Measurements from ENCODE around the gene NPSR1.
"Not testable (repeated sequence)": the region's sequence is repeated elsewhere in the genome, so short reads cannot be mapped to it uniquely, and the experiment has no call there.

NPSR1 gene

GRCh38 chr7:34758111-34758601 lies 100.1 kb downstream of the NPSR1 start:
- DNase-seq (ENCODE audit: low spot score) = no peak

GRCh38 chr7:34759477-34760125 lies 101.6 kb downstream of the NPSR1 start:
- DNase-seq (ENCODE audit: low spot score) = peak; percentile 26

- DNase-seq (ENCODE audit: low spot score) = no peak
These were observed 102.3 kb downstream of the NPSR1 start for GRCh38 chr7:34760271-34760670.

GRCh38 chr7:34761206-34761605 lies 103.2 kb downstream of the NPSR1 start:
- DNase-seq (ENCODE audit: low spot score) = no peak

DNA sequence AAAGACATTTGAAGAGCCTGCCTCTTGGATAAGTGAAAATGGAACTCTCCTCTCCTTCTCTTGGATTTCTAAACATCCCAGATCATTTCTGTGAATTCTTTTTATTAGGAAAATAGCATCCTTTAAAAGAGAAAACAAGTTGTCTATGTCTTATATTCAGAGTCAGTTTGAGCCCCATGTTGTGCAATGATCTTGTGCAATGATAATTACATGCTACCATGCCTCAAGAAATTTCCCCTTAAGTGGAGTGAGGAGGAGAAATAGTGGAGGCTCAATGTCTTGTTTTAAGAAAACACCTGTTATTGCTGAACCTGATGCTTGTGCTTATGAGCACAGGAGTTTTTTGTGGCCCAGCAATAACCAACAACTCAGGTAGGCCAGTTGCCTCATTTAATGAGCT lies 103.6 kb downstream of the NPSR1 start:
- no peak for DNase-seq (ENCODE audit: low spot score)

- no peak for DNase-seq (ENCODE audit: low spot score)
These were observed 104.7 kb downstream of the NPSR1 start for GRCh38 chr7:34762764-34763163.

- DNase-seq (ENCODE audit: low spot score) = no peak
These were observed 114.4 kb downstream of the NPSR1 start for GRCh38 chr7:34772296-34772938.

- no peak for DNase-seq (ENCODE audit: low spot score)
These were observed 118.8 kb downstream of the NPSR1 start for GRCh38 chr7:34776748-34777358.

- DNase-seq (ENCODE audit: low spot score) = no peak
These were observed 122.5 kb downstream of the NPSR1 start for GRCh38 chr7:34780546-34780945.

DNA sequence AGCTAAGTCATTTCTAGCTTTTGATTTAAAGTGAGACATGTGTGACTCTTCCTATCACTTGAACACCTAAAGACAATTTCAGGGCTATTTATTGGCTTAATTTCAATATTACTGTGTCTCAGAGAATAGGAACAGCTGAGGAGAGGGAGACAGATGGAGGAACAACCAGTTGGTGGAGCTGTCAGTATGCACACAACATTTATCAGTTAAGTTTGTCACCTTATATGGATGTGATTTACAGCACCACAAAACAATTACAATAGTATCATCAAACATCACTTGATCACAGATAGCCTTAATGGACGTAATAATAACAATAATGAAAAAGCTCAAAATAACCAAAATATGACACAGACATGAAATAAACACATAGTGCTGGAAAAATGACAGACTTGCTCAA lies 129.6 kb downstream of the NPSR1 start:
- no peak for DNase-seq (ENCODE audit: low spot score)

DNA sequence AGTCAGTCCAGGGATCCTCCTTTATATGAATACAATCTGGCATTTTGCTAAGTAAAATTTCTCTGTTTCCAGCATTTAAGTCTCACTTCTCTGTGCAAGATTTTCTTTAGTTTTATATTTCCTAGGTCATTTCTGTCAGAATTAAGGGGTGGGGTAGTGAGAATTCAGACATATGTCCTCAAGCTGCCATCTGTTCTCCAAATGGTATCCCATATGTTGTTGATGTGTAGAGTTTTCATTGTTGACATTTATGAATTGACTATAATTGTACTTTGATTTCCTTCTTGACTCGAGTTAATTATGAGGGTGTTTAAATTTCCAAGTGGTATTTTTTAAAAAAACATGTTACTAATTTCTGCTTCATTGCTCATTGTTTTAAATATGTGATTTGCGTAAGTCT lies 148.8 kb downstream of the NPSR1 start:
- DNase-seq (ENCODE audit: low spot score) = no peak

DNA sequence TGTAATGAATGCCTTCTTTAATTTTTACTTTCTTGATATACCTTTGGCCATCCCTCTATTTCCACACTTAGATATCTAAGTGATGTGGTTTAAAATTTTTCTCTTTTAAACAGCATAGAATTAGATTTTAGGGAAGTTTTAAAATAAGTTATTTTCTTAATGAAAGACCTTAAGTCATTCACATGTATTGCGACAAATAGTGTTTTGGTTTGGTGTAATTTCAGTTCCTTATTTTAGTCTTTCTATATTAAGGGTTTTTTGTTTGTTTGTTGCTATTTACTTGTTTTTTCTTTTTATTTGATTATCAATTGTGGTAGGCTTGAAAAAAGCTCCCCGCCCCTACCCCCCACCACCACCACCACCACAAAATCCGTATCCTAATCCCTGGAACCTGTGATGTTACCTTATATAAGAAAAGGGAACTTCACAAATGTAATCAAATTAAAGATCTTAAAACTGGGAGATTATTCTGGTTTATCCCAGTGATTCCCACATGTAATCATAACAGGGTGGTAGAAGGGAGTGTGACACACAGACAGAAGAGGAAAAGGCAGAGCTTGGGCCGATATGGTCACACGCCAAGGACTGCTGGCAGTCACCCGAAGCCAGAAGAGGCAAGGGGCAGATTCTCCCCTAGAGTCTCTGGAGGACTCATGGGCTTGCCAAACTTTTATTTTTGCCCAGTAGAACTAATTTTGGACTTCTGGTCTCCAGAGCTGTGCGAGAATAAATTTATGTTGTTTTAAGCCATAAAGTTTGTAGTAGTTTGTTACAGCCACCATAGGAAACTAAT lies 149.7 kb downstream of the NPSR1 start:
- DNase-seq (ENCODE audit: low spot score) = no peak

DNA sequence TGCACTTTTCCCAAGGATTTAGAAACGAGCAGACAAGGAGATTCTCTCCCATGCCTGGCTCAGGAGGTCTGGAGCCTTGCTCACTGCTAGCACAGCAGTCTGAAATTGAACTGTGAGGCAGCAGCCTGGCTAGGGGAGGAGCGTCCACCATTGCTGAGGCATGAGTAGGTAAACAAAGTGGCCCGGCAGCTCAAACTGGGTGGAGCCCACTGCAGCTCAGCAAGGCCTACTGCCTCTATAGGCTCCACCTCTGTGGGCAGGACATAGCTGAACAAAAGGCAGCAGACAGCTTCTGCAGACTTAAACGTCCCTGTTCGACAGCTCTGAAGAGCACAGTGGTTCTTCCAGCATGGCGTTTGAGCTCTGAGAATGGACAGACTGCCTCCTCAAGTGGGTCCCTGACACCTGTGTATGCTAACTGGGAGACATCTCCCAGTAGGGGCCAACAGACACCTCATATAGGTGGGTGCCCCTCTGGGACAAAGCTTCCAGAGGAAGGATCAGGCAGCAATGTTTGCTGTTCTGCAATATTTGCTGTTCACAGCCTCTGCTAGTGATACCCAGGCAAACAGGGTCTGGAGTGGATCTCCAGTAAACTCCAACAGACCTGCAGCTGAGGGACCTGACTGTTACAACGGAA lies 156.3 kb downstream of the NPSR1 start:
- DNase-seq (ENCODE audit: low spot score) = not testable (repeated sequence)

DNA sequence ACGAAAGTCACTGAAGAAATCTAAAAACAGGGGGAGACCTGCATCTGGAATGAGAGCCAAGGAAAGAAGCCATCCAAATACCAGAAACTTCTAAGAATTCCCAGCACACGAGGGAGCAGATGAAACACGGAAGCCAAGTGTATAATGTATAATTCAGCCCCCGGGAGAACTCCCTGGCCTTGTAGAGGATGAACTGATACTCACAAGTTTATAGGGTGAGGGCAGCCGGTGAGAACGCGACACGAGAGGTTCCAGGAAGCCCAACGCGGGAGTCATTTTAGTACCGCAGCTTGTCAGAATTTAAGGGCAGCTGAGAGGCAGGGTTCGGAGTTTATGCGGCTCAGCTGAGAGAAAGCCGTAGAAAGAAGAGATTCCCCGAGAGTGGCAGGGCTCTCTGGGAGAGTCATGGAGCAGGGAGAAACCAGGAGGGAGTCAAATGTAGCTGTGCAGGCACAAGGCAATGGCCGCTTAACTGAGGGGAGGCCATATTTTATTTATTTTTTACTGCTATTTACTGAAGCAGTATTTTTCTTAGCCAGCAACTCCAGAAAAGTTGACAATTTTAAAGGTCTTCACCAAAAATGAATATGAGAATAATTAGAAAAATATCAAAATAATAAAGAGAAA lies 164.0 kb downstream of the NPSR1 start:
- DNase-seq (ENCODE audit: low spot score) = no peak

DNA sequence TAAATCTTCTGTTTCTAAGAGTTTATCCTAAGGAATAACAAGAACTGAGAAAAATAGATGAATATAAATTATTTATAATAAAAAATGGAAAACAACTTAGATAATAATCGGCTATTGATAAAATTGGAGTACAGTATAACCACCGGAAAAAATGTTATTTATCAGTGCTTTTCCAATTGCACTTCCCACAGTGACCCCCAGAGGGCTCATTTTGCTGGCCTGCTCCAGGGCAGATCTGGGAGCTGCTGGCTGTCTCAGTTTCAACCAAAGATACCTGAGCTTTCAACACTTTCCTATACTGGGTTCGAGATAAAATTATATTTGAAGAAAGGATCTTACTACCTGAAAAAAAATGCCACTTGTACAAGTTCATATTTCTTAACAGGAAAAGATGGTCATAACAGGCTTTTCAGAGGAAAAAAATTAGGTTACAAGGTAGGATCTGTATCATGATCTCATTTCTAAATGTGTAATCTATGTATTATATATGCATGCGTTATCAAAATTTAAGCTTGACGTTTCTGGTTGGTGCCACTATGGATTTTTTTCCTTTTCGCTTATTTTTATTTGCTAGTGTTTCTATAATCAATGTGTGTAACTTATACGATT lies 165.7 kb downstream of the NPSR1 start:
- DNase-seq (ENCODE audit: low spot score) = peak; percentile 63

DNA sequence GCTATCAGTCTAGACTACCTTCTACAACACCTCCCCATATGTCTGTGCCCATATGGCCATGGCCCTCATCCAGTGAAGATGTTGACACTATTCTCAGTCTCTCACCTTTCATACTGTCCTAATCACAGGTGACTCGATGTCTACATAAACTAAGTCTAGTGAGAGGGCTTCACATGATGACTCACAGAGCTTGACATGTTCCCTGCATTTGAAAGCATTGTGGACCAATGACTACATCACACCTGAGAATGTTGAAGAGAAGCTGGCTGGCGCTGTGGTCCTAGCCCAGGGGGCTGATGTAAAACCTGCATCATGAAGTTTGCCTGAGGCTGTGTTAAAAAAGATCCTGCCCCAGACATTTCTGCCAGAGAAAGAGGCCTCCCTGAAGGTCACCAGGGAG lies 167.2 kb downstream of the NPSR1 start:
- DNase-seq (ENCODE audit: low spot score) = no peak

- DNase-seq (ENCODE audit: low spot score) = no peak
These were observed 172.4 kb downstream of the NPSR1 start for GRCh38 chr7:34830390-34830789.

- no peak for DNase-seq (ENCODE audit: low spot score)
These were observed 173.4 kb downstream of the NPSR1 start for GRCh38 chr7:34831436-34831835.

DNA sequence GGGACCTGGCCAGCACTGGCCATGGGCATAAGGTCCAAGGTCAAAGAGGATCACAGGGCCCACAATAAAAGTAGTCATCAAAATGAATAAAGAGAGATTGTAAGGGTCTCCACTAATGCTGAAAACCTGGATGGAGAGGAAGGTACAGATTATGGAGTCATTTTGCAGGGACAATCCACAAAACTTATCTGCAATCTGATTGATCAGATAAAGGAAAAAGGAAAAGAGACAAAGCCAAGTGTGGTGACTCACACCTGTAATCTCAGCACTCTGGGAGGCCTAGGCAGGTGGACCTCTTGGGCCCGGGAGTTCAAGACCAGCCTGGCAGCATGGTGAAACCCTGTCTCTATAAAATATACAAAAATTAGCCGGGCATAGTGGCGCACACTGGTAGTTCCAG lies 174.0 kb downstream of the NPSR1 start:
- DNase-seq (ENCODE audit: low spot score) = no peak

DNA sequence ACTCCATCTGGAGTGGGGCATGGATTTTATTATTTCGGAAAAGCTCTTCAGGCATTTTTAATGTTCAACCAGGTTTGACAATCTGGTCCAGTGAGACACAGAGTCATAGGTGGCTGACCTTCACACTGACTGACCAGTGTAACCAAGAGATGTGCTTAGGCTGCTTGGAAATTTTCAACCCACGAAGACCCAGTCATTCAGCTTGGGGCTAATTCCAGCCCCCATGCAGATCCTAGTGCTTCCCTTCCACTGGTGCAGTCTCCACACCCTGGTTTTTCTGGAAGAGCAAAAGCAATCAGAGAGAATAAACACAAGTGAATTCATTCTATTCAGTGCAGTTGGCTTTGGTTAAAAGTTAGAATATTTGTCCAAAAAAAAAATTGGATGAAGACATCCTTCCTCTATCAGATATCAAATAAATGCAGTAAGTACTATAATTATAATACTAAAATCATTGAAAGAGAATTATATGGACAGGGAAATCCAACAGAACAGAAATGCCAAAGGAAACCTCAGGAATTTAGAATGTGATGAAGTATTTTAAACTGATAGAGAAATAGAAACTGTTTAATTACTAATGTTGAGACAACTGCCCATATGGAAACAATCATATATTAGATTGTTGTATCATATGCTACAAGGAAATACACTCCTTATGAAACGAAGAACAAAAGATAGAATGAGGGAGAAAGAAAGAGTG lies 178.0 kb downstream of the NPSR1 start:
- DNase-seq (ENCODE audit: low spot score) = no peak

GRCh38 chr7:34837316-34837715 lies 179.3 kb downstream of the NPSR1 start:
- DNase-seq (ENCODE audit: low spot score) = no peak

Measured in HuH-7 (cell line).